DMS 273 (cell line): Measurements from ENCODE around the gene EEF1AKMT2.
A peak's percentile ranks its signal among the peaks of the same experiment; 100 is the strongest.

Experiments
- DNase-seq: peaks from one replicate; lab custom pipeline; 2025; ENCODE audit not compliant: unreplicated experiment; lab: John Stamatoyannopoulos, UW

Gene EEF1AKMT2

GRCh38 chr10:124723826-124724225, 67.9 kb downstream of the EEF1AKMT2 start:
- no peak for DNase-seq

- DNase-seq = no peak
Measured at GRCh38 chr10:124722798-124723783, 68.6 kb downstream of the EEF1AKMT2 start.

GRCh38 chr10:124721330-124722045, 70.2 kb downstream of the EEF1AKMT2 start:
- no peak for DNase-seq

- DNase-seq = peak; percentile 66
Measured at GRCh38 chr10:124719213-124719851, 72.4 kb downstream of the EEF1AKMT2 start.

GRCh38 chr10:124717911-124718741, 73.6 kb downstream of the EEF1AKMT2 start:
- peak; percentile 29 for DNase-seq

GRCh38 chr10:124717041-124717757, 74.5 kb downstream of the EEF1AKMT2 start:
- DNase-seq = no peak

- no peak for DNase-seq
Measured at GRCh38 chr10:124716369-124716768, 75.3 kb downstream of the EEF1AKMT2 start.

- DNase-seq = no peak
Measured at GRCh38 chr10:124715439-124715838, 76.2 kb downstream of the EEF1AKMT2 start.

- no peak for DNase-seq
Measured at GRCh38 chr10:124713679-124714255, 77.9 kb downstream of the EEF1AKMT2 start.

- no peak for DNase-seq
Measured at GRCh38 chr10:124712704-124713407, 78.8 kb downstream of the EEF1AKMT2 start.

GRCh38 chr10:124711145-124711544, 80.5 kb downstream of the EEF1AKMT2 start:
- DNase-seq = no peak

GRCh38 chr10:124710266-124710881, 81.3 kb downstream of the EEF1AKMT2 start:
- no peak for DNase-seq

- no peak for DNase-seq
Measured at GRCh38 chr10:124709861-124710260, 81.8 kb downstream of the EEF1AKMT2 start.

- DNase-seq = peak; percentile 5
Measured at GRCh38 chr10:124708922-124709520, 82.7 kb downstream of the EEF1AKMT2 start.

- DNase-seq = peak; percentile 17
Measured at GRCh38 chr10:124708246-124708779, 83.4 kb downstream of the EEF1AKMT2 start.
